Right lobe of liver (tissue), 4 donors: Measurements from ENCODE around the gene NLGN1.

Source experiments
- POLR2A ChIP-seq: fragments of 450-650 bp; IDR thresholded peaks from one replicate; pipeline ENCODE4 v1.6.1; 2017; ENCODE audit warnings: antibody characterized with exemption, mild to moderate bottlenecking
- TF ChIP-seq, protein P1 (sequence below), 4 donors: fragments of 200-600 bp in 3 of 4; fragments of 450-650 bp in 1 of 4; IDR thresholded peaks; one replicate each; pipeline versions ENCODE4 v1.5.1 to v1.8.0; 2016 to 2022; ENCODE audit warnings: antibody characterized with exemption in 4 of 4, mild to moderate bottlenecking in 2 of 4
- donor health status: DM: no; HTN: no; CAD: no.
- donor health status: DM: no; HTN: no; CAD: no.
- donor health status: DM: no; HTN: yes; CAD: no.

DNA sequence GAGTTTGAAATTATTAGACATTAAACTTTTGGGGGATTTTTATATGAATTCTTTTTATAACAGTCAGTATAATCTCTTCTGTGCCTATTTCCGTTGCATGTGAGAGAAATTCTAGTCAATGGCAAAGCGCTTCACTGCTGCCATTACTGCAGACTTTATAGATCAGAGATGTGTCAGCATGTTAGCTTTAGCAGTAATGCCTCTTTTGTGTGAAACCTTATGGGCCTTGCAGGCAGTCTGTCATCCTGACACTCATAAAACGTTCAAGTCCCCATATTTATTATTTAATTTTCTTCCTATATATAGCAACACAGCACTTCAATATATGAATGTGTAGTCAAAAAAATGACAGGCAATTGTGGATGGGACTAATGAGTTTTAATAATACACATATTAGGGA lies 191.0 kb downstream of the NLGN1 start:
- TF ChIP-seq, protein P1, sequence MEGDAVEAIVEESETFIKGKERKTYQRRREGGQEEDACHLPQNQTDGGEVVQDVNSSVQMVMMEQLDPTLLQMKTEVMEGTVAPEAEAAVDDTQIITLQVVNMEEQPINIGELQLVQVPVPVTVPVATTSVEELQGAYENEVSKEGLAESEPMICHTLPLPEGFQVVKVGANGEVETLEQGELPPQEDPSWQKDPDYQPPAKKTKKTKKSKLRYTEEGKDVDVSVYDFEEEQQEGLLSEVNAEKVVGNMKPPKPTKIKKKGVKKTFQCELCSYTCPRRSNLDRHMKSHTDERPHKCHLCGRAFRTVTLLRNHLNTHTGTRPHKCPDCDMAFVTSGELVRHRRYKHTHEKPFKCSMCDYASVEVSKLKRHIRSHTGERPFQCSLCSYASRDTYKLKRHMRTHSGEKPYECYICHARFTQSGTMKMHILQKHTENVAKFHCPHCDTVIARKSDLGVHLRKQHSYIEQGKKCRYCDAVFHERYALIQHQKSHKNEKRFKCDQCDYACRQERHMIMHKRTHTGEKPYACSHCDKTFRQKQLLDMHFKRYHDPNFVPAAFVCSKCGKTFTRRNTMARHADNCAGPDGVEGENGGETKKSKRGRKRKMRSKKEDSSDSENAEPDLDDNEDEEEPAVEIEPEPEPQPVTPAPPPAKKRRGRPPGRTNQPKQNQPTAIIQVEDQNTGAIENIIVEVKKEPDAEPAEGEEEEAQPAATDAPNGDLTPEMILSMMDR (IDR thresholded peaks at IDR 0.05) = no peak
- no peak for TF ChIP-seq POLR2A
